ENCODE data around the gene NPHS1. TPM values are rescaled to one million over a fixed set of nuclear protein-coding genes. Genes with fewer than 3 reads are reported as not detected.

NPHS1 gene
- total RNA-seq, 1 experiment from 2014 or later: not detected

DNA sequence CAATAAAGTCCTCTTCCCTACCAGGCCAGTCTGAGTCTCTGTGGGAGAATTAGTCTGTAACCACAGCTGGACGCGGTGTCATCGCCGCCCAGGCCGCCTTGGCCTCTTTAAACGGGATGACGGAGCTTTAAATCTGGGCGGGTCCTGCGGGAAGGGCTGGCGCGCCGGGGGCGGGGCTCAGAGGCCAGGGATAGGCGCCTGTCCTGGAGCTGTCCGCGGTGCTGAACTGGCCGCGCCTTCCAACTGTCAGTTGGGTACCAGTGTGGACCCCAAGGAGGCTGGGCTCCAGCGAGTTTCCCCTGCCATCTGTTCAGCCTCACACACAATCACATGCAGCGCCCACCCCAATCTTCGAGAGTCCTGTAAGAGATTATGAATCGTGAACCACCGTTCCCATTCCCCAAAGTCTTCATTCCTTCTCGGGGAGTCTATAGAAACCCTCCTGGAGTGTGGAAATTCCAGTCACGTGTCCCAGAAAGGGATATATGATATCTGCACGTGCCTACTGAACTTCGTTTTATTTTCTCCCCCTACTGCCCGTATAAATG, 27.5 kb upstream of the NPHS1 start:
- peak; percentile 94 for DNase-seq (ENCODE audit: low spot score)

- no peak for DNase-seq (ENCODE audit: low spot score)
Measured at GRCh38 chr19:35879068-35879467, 26.8 kb upstream of the NPHS1 start.

DNA sequence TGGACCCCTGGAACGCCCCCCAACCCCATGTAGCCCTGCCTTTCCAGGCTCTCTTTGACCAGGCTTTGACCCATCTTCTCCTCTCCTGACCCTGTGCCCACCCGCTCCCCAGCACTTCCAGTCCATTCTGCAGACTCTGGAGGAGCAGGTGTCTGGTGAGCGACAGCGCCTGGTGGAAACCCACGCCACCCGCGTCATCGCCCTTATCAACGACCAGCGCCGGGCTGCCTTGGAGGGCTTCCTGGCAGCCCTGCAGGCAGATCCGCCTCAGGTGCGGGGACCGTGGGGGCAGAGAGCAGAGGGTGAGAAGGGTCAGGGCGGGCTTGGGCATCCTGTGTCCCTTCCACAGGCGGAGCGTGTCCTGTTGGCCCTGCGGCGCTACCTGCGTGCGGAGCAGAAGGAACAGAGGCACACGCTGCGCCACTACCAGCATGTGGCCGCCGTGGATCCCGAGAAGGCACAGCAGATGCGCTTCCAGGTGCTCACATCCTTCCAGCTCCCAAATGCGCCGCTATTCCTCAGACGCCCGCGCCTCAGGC, 22.2 kb upstream of the NPHS1 start:
- no peak for DNase-seq (ENCODE audit: low spot score)

GRCh38 chr19:35872180-35872579, 19.9 kb upstream of the NPHS1 start:
- peak; percentile 19 for DNase-seq (ENCODE audit: low spot score)

GRCh38 chr19:35871611-35872010, 19.3 kb upstream of the NPHS1 start:
- no peak for DNase-seq (ENCODE audit: low spot score)

GRCh38 chr19:35870798-35871197, 18.5 kb upstream of the NPHS1 start:
- no peak for DNase-seq (ENCODE audit: low spot score)

DNA sequence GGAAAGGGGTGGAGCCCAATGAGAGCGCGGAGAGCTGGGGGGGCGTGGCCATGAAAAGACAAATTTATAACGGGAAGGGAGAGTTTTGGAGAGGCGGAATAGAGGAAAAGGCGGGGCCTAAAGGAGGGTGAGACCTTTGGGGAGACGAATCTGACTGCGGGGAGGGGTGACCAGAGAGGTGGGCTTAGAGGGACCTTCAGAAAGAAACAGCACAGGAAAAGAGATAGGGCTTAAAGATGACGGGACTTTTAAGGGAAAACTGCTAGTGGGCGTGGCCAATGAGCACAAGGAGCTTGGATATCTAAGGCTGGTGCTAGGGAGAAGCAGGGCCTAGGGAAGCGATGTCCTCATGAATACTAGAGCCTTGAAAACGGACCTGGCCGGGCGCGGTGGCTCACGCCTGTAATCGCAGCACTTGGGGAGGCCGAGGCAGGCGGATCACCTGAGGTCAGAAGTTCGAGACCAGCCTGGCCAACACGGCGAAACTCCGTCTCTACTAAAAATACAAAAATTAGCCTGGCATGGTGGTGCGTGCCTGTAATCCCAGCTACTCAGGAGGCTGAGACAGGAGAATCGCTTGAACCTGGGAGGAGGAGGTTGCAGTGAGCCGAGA, 17.9 kb upstream of the NPHS1 start:
- DNase-seq (ENCODE audit: low spot score): peak; percentile 34

GRCh38 chr19:35869327-35870123, 17.2 kb upstream of the NPHS1 start:
- DNase-seq (ENCODE audit: low spot score): peak; percentile 74

- peak; percentile 12 for DNase-seq (ENCODE audit: low spot score)
Measured at GRCh38 chr19:35868823-35869326, 16.6 kb upstream of the NPHS1 start.

- peak; percentile 71 for DNase-seq (ENCODE audit: low spot score)
Measured at GRCh38 chr19:35868172-35868822, 16.0 kb upstream of the NPHS1 start, which contains the start of gene APLP1. Gene APLP1, plus strand, starts transcription at chr19:35868574. Its CDS starts 63 bp downstream, at chr19:35868637.

DNA sequence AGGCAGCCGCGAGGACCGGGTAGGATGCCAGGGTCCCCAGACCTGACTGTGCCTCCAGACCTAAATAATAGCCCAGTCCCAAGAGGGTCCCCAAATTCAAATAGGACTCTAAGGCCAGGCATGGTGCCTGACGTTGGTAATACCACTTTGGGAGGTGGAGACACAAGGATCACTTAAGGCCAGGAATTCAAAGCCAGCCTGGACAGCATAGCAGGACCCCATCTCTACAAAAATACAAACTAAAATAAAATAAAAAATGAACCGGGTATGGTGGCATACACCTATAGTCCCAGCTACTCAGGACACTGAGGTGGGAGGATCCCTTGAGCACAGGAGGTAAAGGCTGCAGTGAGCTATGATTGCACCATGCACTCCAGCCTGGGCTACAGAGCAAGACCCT, 10.7 kb upstream of the NPHS1 start:
- DNase-seq (ENCODE audit: low spot score): no peak

DNA sequence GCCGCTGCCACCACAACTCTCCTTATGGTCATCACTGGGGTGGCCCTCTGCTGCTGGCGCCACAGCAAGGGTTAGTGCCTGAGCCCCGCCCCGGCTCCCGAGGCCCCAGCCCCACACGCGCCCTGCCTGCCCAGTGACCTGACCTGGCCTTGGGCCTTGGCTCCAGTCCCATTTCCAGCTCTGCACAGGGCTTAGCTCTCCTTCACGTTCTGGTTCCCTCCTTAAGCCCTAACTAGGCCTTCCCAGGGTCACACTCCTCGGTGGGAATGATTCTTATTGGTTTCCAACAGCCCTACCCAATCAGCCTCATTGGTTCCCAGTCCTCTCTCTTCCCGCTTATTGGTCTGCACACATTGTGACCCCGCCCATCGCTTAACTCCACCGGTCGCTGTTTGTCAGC, 10.2 kb upstream of the NPHS1 start:
- no peak for DNase-seq (ENCODE audit: low spot score)

DNA sequence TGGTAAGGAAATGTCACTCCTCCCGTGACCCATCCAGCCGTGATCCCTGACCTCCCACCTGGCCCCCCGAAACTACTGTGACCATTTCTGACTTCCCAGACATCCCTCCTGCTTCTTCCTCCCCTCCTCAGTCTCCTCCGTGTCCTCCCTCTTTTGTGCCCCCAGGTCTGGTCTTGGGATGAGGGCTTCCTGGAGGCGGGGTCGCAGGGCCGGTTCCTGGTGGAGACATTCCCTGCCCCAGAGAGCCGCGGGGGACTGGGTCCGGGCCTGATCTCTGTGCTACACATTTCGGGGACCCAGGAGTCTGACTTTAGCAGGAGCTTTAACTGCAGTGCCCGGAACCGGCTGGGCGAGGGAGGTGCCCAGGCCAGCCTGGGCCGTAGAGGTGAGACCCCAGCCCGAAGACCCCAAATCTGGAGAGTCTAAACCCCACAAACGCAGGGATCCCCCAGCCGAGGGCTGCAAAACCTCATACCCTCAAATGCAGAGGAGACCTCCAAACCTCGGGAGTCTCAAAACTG, 9.4 kb upstream of the NPHS1 start:
- no peak for DNase-seq (ENCODE audit: low spot score)

DNA sequence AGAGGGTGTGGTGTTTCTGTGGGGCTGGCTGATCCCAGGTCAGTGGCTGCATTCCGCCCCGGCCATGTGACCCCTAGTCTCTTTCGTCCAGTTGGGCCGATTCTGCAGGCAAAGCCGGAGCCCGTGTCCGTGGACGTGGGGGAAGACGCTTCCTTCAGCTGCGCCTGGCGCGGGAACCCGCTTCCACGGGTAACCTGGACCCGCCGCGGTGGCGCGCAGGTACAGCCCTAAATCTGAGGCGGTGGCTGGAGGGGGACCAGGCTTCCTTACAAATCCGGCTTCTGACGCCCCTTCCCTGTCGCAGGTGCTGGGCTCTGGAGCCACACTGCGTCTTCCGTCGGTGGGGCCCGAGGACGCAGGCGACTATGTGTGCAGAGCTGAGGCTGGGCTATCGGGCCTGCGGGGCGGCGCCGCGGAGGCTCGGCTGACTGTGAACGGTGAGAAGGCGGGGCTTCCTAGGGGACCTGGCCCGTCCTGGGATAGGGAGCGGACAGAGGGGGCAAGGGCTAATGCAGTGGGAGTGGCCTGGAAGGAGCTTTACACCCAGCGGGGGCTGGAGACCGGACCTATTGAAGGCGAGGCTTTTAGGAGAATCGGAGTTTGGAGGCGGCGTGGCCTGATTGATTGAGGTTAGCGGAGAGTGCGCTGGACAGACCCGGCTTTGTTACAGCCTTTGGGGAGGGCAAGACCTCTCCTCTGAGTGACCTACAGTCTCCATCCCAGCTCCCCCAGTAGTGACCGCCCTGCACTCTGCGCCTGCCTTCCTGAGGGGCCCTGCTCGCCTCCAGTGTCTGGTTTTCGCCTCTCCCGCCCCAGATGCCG, 8.7 kb upstream of the NPHS1 start:
- DNase-seq (ENCODE audit: low spot score): no peak

DNA sequence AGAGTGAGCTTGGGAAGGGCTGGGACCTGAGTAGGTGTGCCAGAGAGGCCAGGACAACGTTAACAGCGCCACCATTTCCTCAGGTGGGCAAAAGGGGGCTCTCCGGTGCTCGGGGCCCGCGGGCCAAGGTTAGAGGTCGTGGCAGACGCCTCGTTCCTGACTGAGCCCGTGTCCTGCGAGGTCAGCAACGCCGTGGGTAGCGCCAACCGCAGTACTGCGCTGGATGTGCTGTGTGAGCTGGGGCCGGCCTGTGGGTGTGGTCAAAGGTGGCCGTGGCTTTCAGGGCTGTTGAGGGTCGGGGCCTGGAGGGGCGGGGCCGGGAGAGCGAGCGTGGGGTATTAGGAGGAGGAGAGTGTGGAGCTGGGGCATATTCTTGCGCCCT, 8.1 kb upstream of the NPHS1 start:
- no peak for DNase-seq (ENCODE audit: low spot score)

- DNase-seq (ENCODE audit: low spot score): no peak
Measured at GRCh38 chr19:35859414-35859813, 7.1 kb upstream of the NPHS1 start.

DNA sequence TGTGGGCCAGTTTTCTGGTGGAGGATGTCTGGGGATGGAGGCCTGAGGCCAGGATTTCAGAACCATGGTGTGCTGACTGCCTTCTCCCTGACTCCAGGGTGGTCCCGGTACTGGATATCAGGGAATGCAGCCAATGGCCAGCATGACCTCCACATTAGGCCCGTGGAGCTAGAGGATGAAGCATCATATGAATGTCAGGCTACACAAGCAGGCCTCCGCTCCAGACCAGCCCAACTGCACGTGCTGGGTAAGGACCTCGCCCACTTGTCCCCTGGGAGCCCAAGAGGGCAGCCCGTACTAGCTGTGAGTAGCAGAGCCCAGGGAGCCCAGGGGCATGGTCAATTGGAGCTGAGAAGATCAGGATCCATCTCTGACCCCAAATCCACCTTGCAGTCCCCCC, 6.0 kb upstream of the NPHS1 start:
- DNase-seq (ENCODE audit: low spot score): no peak

DNA sequence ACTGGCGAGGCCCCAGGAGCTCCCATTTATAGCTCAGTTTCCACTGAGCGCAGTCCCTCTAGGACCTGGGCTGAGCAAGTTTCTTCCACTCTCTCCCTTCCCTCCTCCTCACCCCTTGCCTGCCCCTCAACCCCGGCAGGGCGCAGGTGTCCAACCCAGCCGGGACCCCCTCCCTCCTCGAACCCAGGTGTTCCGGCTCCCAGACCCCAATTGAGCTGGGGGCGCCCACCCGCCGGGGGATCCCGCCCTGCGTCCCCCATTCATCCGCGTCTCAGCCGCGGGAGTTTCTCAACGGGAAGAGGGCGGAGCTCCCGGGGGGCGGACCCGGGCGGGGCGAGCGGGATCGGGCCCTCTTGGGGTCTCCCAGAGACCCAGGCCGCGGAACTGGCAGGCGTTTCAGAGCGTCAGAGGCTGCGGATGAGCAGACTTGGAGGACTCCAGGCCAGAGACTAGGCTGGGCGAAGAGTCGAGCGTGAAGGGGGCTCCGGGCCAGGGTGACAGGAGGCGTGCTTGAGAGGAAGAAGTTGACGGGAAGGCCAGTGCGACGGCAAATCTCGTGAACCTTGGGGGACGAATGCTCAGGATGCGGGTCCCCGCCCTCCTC, 4.3 kb upstream of the NPHS1 start, which contains the start of gene KIRREL2:
KIRREL2 (plus strand) TSS at position 366 of the 604 bp plus-strand sequence; CDS start at position 575, 209 bp downstream.
- DNase-seq (ENCODE audit: low spot score): no peak

- no peak for DNase-seq (ENCODE audit: low spot score)
Measured at GRCh38 chr19:35853038-35853756, 893 bp upstream of the NPHS1 start.

Data from HT-29 (cell line).